Aorta (tissue), 5 donors: ENCODE results near the gene PIGT. TPM values are rescaled to one million over a fixed set of nuclear protein-coding genes. Genes with fewer than 3 reads are reported as not detected.

Source experiments
- ATAC-seq: fragments of 200-7000 bp; cut with Tn5 transposase; one replicate; pipeline ENCODE4 v1.9.1; 2022; ENCODE audit warnings: moderate library complexity; ENCODE audit not compliant: low FRiP score
- DNase-seq, 2 donors: peaks; one replicate each; pipeline ENCODE4 v3.0.0-alpha.2; 2020
- H3K27ac ChIP-seq, 2 donors: one replicate each; pipeline ENCODE4 v1.5.1; 2013; ENCODE audit warnings: low read length in 2 of 2, mild to moderate bottlenecking in 2 of 2, moderate library complexity in 2 of 2, control low read depth in 1 of 2, inconsistent platforms in 1 of 2, low read depth in 1 of 2
- H3K27me3 ChIP-seq, 2 donors: one replicate each; pipeline ENCODE4 v1.6.1; 2013; ENCODE audit warnings: control low read depth in 1 of 2, low read length in 1 of 2, mild to moderate bottlenecking in 1 of 2, moderate library complexity in 1 of 2; ENCODE audit not compliant: insufficient read depth in 2 of 2, control insufficient read depth in 1 of 2
- H3K36me3 ChIP-seq, 2 donors: one replicate each; pipeline ENCODE4 v1.6.1; 2013; ENCODE audit warnings: control low read depth in 1 of 2, low read length in 1 of 2, mild to moderate bottlenecking in 1 of 2; ENCODE audit not compliant: insufficient read depth in 2 of 2, control insufficient read depth in 1 of 2
- H3K4me1 ChIP-seq, 2 donors: one replicate each; pipeline ENCODE4 v1.6.1; 2013; ENCODE audit warnings: low read length in 2 of 2, control low read depth in 1 of 2, mild to moderate bottlenecking in 1 of 2, moderate library complexity in 1 of 2; ENCODE audit not compliant: insufficient read depth in 2 of 2, control insufficient read depth in 1 of 2
- H3K4me3 ChIP-seq, 2 donors: one replicate each; pipeline ENCODE4 v1.5.1; 2013; ENCODE audit warnings: low read length in 2 of 2, control low read depth in 1 of 2, mild to moderate bottlenecking in 1 of 2
- H3K9me3 ChIP-seq: one replicate; pipeline ENCODE4 v1.6.1; 2013; ENCODE audit warnings: mild to moderate bottlenecking, low read length; ENCODE audit not compliant: control insufficient read depth
- WGBS, 2 donors: extraction: QIAGEN DNeasy Blood & Tissue Kit; methylation state at CpG; one replicate each; pipeline ENCODE4 v1.1.7; 2013; 5-methylcytosine and 5-hydroxymethylcytosine counted together
- intact Hi-C, 2 donors: fragments of 100-400 bp; cut with DNase I; formaldehyde crosslinking; loops; one replicate each; pipeline versions ENCODE4 v1.14.2 to v1.15.0; 2022
- polyA plus RNA-seq, 2 donors: library from polyadenylated mRNA; stranded (reverse); fragments of 200-250 nt; gene quantifications; one replicate each; pipeline ENCODE4 v1.2.3, GENCODE V29; 2013
- total RNA-seq, 2 donors: library from RNA; stranded (reverse); fragmentation: NEBNext Ultra II Directional; extraction: Animal tissue kit (Norgen Biotek cat#: 25700); gene quantifications; one replicate each; pipeline ENCODE4 v1.2.1, GENCODE V29; 2021
- donor health status: healthy with polysubstance abuse.
- donor health status: Bipolar disorder and iron deficiency.
- donor health status: DM: no; HTN: no; CAD: no.
- donor health status: DM: no; HTN: no; CAD: no.
- donor health status: DM: yes; HTN: yes; CAD: no.

Gene PIGT
- total and polyA plus RNA-seq, 4 donors: 69.0 to 151 (median 113) TPM

DNA sequence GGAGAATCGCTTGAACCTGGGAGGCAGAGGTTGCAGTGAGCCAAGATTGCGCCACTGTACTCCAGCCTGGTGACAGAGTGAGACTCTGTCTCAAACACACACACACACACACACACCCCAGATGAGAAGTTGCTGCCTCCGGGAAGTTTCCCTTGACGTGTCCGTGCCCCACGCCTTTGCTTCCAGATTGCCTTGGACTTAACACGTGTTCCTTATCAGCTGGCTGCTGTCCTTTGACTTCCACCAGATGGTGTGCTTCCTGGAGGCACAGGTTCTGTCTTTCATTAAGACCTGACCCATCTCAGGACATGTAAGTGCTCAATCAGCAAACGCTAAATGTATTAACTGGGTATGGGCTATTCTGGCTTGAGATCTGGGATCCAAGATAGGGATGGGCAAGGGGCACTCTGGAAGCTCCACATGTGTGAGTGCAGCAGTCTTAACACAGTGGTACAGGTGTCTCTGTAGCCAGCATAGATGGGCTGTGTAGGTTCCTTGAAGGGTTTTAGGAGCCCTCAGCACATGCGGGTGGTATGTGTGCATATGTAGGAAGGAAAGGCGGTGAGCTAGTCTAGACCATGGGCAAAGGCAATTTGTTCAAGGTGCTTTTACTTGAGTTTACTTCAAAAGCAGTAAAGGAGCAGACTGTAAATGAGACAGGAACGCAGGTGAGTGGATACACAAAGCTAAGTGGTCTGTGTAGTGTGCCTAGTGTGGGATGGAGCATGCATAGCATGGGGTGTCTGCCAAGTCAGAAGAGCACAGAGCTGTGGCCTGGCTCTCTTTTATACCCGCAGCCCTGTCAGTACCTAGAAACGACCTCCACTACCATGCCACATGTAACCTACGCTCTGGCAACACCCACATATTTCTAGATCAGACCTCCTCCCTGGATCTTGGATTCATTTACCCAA, 11.6 kb downstream of the PIGT start:
- WGBS, 2 donors: 78 to 81% methylated on average over 14 of the region's 14 CpGs
- DNase-seq (no peak), ATAC-seq (no peak)
- no peaks in the 10 kb centered on the region for H3K4me1 ChIP-seq
- no peak overlapping the region for H3K4me3 ChIP-seq
- H3K9me3 ChIP-seq: no peaks in the 10 kb centered on the region
- H3K27me3 ChIP-seq: no peaks in the 10 kb centered on the region
- intact Hi-C loops: no loop called here
- H3K36me3 ChIP-seq: peaks cover 0 to 1% of the 10 kb centered on the region in 2 donors
- no peak overlapping the region for H3K27ac ChIP-seq

DNA sequence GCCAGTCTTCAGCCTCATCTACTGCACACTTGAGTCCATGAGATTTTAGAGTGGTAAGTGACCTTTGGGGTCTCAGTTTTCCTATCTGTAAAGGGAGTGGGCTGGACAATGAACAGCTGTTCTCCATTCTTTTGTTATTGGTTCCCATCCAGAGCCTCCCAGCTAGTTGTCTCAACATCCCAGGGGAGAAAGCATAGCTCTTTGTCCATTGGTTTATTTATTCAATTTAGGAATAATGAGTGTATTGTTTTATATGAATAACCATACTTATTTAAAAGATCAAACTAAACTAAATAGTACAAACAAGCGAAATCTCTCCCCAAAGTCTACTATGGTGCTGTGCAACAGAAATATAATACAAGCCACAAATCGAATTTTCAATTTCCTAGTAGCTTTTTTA, 13.7 kb downstream of the PIGT start:
- no peak for ATAC-seq
- peaks cover 0 to 1% of the 10 kb centered on the region in 2 donors for H3K36me3 ChIP-seq
- no peak overlapping the region for H3K4me3 ChIP-seq
- H3K27ac ChIP-seq: no peak overlapping the region
- H3K9me3 ChIP-seq: no peaks in the 10 kb centered on the region
- 77 to 88% methylated on average over 2 of the region's 2 CpGs for WGBS, 2 donors
- intact Hi-C loops: loop anchor here in 1 of 2 donors (10.0 kb wide), 1 partner anchor 545 kb away; the partner anchor contains the start of gene YWHAB
- DNase-seq: no peak
- no peaks in the 10 kb centered on the region for H3K4me1 ChIP-seq
- no peaks in the 10 kb centered on the region for H3K27me3 ChIP-seq

DNA sequence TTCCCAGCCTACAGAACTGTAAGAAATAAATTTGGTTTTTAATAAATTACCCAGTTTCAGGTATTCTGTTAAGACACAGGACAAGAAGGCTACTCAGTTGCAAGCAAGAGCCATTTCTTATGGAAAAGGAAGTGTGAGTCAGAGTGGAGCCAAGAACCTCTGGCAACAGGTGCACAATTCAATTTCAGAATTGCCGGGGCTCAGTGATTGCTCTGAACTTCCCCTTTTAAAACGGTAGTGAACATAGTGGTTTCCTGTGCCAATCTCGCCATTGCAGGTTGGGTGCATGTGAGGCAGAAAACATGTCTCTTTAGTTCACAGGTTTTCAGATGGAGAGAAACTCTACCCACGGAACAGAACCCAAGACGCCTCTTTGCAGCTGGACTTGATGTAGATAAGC, 16.4 kb downstream of the PIGT start:
- intact Hi-C loops: loop anchor here in 1 of 2 donors (10.0 kb wide), 1 partner anchor 547 kb away; the partner anchor contains the start of gene YWHAB
- Histone ChIP-seq H3K4me3 (no peak overlapping the region), H3K36me3 (no peaks in the 10 kb centered on the region), H3K27ac (no peak overlapping the region), H3K9me3 (no peaks in the 10 kb centered on the region), H3K4me1 (no peaks in the 10 kb centered on the region), H3K27me3 (no peaks in the 10 kb centered on the region)
- ATAC-seq (no peak), DNase-seq (no peak)
- 86 to 88% methylated on average over 5 of the region's 5 CpGs for WGBS, 2 donors

DNA sequence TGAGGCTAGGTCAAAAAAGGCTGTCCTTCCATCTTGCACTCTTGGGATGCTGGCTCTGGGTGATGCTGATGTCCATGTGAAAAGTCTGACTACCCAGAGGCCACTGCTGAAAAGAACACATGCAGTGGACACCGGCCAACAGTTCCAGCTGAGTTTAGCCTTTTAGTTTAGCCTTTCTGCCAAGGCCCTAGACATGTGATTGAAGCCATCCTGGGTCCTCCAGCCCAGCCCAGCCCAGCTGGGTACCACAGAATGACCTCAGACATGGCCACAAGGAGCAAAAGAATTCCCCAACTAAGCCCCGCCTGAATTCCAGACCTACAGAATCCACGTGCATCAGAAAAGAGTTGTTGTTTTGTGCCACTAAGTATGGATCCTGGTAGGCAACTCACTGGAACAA, 17.4 kb downstream of the PIGT start:
- Histone ChIP-seq H3K27me3 (no peaks in the 10 kb centered on the region), H3K36me3 (no peaks in the 10 kb centered on the region), H3K4me1 (no peaks in the 10 kb centered on the region), H3K9me3 (no peaks in the 10 kb centered on the region), H3K4me3 (no peak overlapping the region), H3K27ac (peak overlapping the region in 1 of 2 donors; percentile 85)
- WGBS, 2 donors: 16 to 20% methylated on average over 3 of the region's 3 CpGs
- DNase-seq (peak in 1 of 2 donors; percentile 80), ATAC-seq (peak; percentile 77)
- intact Hi-C loops: loop anchor here in 1 of 2 donors (10.0 kb wide), 1 partner anchor 549 kb away; the partner anchor contains the start of gene YWHAB

DNA sequence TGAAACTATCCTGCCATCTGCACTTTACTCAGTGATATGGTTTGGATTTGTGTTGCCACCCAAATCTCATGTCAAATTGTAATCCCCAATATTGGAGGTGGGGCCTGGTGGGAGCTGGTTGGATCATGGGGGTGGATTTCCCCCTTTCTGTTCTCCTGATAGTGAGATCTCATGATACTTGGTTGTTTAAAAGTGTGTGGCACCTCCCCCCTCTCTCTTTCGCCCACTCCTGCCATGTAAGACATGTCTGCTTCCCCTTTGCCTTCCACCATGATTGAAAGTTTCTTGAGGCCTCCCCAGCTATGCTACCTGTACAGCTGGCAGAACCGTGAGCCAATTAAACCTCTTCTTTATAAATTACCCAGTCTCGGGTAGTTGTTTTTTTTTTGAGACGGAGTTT, 18.0 kb downstream of the PIGT start:
- ATAC-seq (no peak), DNase-seq (no peak)
- Histone ChIP-seq H3K27me3 (no peaks in the 10 kb centered on the region), H3K9me3 (no peaks in the 10 kb centered on the region), H3K4me1 (no peaks in the 10 kb centered on the region), H3K36me3 (no peaks in the 10 kb centered on the region), H3K4me3 (no peak overlapping the region), H3K27ac (peak overlapping the region in 1 of 2 donors; percentile 54)
- 94% methylated on average over 4 of the region's 4 CpGs for WGBS, 2 donors
- intact Hi-C loops: loop anchor here in 1 of 2 donors (10.0 kb wide), 1 partner anchor 549 kb away; the partner anchor contains the start of gene YWHAB

DNA sequence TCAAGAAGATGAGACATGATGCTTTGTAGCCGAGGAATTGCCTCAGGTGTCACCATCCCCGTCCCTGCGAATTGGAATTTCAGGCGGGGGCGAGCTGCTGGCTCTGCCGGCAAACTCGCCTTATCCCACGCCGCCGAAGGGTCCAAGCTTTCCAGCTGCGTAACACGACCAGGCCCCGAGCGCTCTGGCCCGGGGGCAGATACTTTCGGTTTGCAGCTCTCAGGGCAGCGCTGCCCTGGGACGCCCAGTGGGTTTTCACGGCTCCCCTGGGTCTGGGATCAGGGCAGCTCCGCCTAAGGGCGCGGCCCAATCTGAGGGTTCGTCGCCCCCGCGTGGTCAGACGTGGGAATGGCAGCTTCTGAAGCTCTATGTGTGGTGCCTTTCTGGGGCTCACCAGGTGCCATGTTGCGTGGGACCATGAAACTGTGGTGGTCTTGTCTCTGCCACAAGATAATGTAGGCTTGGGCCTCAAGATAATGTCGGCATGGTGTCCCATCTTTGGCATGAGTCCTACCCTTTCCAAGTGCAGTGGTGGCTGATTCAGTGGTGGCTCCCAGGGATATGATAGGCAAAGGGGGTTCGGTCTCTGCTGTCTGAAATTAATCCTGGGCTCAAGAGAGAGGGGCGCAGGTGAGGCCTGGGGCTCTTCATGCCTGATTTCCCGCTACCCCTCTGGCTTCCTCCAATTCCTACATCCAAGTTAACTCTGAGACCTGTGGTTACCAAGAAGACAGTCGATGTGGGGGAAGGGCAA, 21.0 kb downstream of the PIGT start:
- H3K27ac ChIP-seq: peak overlapping the region in 1 of 2 donors; percentile 64
- WGBS, 2 donors: 9 to 10% methylated on average over 33 of the region's 33 CpGs
- DNase-seq (peak; percentile 93 to 97), ATAC-seq (peak; percentile 97)
- H3K27me3 ChIP-seq: no peaks in the 10 kb centered on the region
- H3K9me3 ChIP-seq: no peaks in the 10 kb centered on the region
- intact Hi-C loops: loop anchor here (1.0 to 10.0 kb wide), 5 partner anchors 62 to 552 kb away; partner anchors contain the start of gene YWHAB (in 1 of the 2)
- no peaks in the 10 kb centered on the region for H3K36me3 ChIP-seq
- H3K4me1 ChIP-seq: no peaks in the 10 kb centered on the region
- H3K4me3 ChIP-seq: peak overlapping the region; percentile 46 to 55

DNA sequence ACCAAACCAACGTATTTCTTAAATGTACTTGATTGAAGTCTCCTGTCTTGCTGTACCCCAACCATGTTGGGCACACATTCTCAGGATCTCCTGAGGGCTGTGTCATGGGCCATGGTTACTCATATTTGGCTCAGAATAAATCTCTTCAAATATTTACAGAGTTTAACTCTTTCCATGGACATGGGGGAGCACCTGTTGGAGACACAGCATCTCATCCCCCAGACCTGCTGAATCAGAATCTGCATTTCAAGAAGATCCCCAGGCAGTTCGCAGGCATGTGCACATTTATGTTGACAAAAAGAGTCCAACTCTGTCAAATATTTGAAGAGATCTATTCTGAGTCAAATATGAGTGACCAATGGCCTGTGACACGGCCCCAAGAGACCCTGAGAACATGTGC, 24.5 kb downstream of the PIGT start:
- no peak for DNase-seq
- Histone ChIP-seq H3K36me3 (no peaks in the 10 kb centered on the region), H3K4me1 (no peaks in the 10 kb centered on the region), H3K4me3 (no peak overlapping the region), H3K9me3 (no peaks in the 10 kb centered on the region), H3K27me3 (no peaks in the 10 kb centered on the region), H3K27ac (no peak overlapping the region)
- ATAC-seq: no peak
- intact Hi-C loops: loop anchor here in 1 of 2 donors (2.0 to 10.0 kb wide), 2 partner anchors 122 to 334 kb away; no protein-coding TSS in a partner anchor
- 80 to 82% methylated on average over 3 of the region's 3 CpGs for WGBS, 2 donors

DNA sequence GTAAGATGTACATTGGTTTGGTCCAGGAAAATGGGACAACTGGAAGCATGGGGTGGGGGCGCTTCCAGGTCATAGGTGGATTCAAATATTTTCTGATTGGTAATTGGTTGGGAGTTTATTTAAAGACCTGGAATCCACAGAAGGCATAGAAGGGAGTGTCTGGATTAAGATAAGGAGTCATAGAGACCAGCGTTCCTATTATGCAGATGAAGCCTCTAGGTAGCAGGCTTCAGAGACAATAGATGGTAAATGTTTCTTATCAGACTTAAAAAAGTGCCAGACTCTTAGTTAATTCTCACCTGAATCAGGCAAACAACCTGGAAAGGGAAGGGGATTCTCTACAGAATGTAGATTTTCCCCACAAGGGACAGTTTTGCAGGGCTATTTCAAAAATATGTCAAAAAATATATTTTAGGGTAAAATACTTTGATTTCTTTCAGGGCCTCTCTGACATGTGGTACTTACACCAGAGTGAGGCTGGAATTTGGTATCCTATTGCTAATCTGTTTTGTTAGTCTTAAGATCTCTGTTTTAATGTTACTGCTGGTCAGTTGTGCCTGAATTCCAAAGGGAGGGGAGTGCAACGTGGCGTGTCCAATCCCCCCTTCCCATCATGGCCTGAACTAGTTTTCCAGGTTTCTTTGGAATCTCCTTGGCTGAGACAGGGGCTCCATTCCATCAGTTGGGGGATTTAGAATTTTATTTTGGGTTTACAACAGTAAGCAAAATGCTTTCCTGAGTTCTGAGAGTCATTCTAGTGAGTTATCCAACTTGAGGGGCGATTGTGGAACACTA, 25.1 kb downstream of the PIGT start:
- ATAC-seq: no peak
- H3K36me3 ChIP-seq: no peaks in the 10 kb centered on the region
- no peak overlapping the region for H3K4me3 ChIP-seq
- H3K27ac ChIP-seq: no peak overlapping the region
- no peaks in the 10 kb centered on the region for H3K4me1 ChIP-seq
- intact Hi-C loops: loop anchor here in 1 of 2 donors (2.0 to 10.0 kb wide), 2 partner anchors 122 to 334 kb away; no protein-coding TSS in a partner anchor
- no peak for DNase-seq
- WGBS, 2 donors: 62 to 65% methylated on average over 5 of the region's 5 CpGs
- no peaks in the 10 kb centered on the region for H3K9me3 ChIP-seq
- no peaks in the 10 kb centered on the region for H3K27me3 ChIP-seq
